ENCODE data around the gene CMTM2. TPM values are rescaled to one million over a fixed set of nuclear protein-coding genes. Genes with fewer than 3 reads are reported as not detected.

Gene CMTM2
- total RNA-seq, 2 donors from 2014 or later = not detected

DNA sequence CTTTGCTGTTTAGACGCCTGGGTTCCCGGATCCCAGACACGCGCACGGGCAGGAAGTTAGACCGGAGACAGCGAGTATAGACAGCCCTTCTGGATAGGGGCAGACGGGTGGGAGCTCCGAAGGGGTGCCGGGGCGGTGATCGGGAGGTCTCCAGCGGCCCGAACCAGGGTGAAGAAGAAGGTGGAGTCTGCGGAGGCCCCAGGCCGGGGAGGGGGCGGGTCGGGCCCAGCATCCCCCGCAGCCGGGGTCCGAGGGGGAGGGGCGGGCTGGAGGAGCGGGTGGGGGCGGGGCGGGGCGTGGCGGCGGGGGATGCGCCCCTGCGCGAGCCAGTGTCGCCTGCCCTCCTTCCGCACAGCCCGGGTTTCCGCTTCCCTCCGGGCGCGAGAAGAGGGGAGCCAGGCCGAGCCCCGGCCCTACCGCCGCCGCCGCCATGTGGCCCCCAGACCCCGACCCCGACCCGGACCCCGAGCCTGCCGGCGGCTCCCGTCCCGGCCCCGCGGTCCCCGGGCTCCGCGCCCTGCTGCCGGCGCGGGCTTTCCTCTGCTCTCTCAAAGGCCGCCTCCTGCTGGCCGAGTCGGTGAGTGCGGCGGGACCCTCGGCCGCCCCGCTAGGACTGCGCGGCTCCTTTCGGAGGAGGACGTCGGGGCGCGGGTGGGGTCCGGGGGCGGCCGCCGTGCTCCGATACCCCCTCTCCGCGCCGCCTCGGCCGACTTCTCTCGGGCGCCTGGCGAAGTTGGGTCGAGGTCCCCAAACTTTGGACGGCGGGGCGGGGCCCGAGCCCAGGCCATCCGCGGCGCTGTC lies 25.3 kb downstream of the CMTM2 start, which contains the start of gene CMTM3:
TSS of gene CMTM3 (plus strand) at position 329 of the 801 bp plus-strand sequence. CDS start at position 431, 102 bp downstream.
- H3K4me1 Mint-ChIP-seq = peaks cover 18% of the 10 kb centered on the region
- 0% methylated on average over 82 of the region's 96 CpGs; no CpG with 5 or more reads in 1 of the 2 experiments for WGBS, 2 experiments (ENCODE audit: insufficient coverage in 1 of 2, insufficient read length in 1 of 2)

DNA sequence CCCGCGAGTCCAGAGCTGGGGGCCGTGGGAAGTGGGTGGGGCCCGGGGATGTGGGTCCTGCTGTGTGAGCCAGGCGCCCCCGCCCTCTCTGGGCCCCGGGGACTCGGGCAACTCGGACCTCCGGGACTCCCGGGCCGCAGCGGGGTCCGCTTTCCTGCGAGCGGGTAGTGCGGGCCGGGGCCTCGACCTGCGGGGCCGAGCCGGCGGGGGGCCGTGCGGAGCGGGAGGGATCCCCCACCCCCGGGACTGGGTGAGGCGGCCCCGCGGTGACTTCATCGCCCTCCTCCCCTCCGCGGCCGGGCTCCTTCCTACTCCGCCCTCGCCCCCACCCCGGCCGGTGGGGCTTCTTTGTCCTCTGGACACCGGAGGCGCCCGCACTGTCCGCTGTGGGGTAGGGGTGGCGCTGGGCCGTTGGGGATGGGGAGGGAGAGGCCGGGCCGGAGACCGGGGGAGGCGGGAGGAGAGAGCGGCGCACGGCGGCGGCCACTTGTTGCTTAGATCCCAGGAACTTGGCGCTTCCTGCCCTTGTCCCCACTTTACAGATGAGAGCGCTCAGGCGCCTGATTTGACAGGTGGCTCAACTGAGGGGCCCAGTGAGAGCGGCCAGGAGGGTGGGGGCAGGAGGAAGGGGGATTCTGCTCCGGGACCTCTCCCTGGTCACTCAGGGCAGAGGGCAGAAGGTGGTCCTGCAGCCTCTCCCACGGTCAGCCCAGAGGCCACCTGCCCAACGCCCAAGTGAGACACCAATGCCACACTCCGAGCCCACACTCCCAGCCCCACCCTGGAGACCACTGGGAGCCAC lies 26.1 kb downstream of the CMTM2 start:
- Mint-ChIP-seq H3K4me1 (peaks cover 26% of the 10 kb centered on the region), H3K27me3 (ENCODE audit: insufficient read depth) (peaks cover 7% of the 10 kb centered on the region), H3K36me3 (ENCODE audit: low read depth) (peaks cover 9% of the 10 kb centered on the region), H3K27ac (no peak overlapping the region), H3K9me3 (no peaks in the 10 kb centered on the region), H3K4me3 (peak overlapping the region; percentile 72)
- Histone ChIP-seq H3K27me3 (ENCODE audit: control insufficient read depth, insufficient read depth, low read length, poor library complexity, severe bottlenecking) (no peaks in the 10 kb centered on the region), H3K9ac (ENCODE audit: extremely low read depth, low read length, poor library complexity, severe bottlenecking) (peak overlapping the region; percentile 63), H3K4me3 (ENCODE audit: low read length) (peak overlapping the region; percentile 87), H3K27ac (ENCODE audit: low read depth, low read length) (peak overlapping the region; percentile 38), H3K4me1 (ENCODE audit: control insufficient read depth, insufficient read depth, low read length) (peaks cover 12% of the 10 kb centered on the region), H3K36me3 (ENCODE audit: control insufficient read depth, insufficient read depth, low read length) (peaks cover 33% of the 10 kb centered on the region), H3K9me3 (ENCODE audit: control insufficient read depth, low read length) (no peaks in the 10 kb centered on the region)
- peak; percentile 83 for DNase-seq
- WGBS, 2 experiments (ENCODE audit: insufficient coverage in 1 of 2, insufficient read length in 1 of 2) = 4 to 20% methylated on average over 1 to 61 of the region's 61 CpGs
- TF ChIP-seq CTCF (conservative IDR thresholded peaks at IDR 0.05) = no peak

More for the DNA sequence above, 25.3 kb downstream of the CMTM2 start, which contains the start of gene CMTM3:
- no peaks in the 10 kb centered on the region for H3K27me3 ChIP-seq (ENCODE audit: control insufficient read depth, insufficient read depth, low read length, poor library complexity, severe bottlenecking)
- peak; percentile 93 for TF ChIP-seq CTCF (conservative IDR thresholded peaks at IDR 0.05)
- peaks cover 12% of the 10 kb centered on the region for H3K4me1 ChIP-seq (ENCODE audit: control insufficient read depth, insufficient read depth, low read length)
- H3K27ac Mint-ChIP-seq = peak within 1 kb of the TSS; percentile 89
- DNase-seq = peak; percentile 93
- peaks cover 25% of the 10 kb centered on the region for H3K36me3 ChIP-seq (ENCODE audit: control insufficient read depth, insufficient read depth, low read length)
- peaks cover 8% of the 10 kb centered on the region for H3K27me3 Mint-ChIP-seq (ENCODE audit: insufficient read depth)
- H3K9me3 ChIP-seq (ENCODE audit: control insufficient read depth, low read length) = no peaks in the 10 kb centered on the region
- peak within 1 kb of the TSS; percentile 72 for H3K4me3 Mint-ChIP-seq
- H3K9me3 Mint-ChIP-seq = no peaks in the 10 kb centered on the region
- H3K27ac ChIP-seq (ENCODE audit: low read depth, low read length) = peak within 1 kb of the TSS; percentile 86
- peak within 1 kb of the TSS; percentile 87 for H3K4me3 ChIP-seq (ENCODE audit: low read length)
- peak within 1 kb of the TSS; percentile 63 for H3K9ac ChIP-seq (ENCODE audit: extremely low read depth, low read length, poor library complexity, severe bottlenecking)
- peaks cover 1% of the 10 kb centered on the region for H3K36me3 Mint-ChIP-seq (ENCODE audit: low read depth)

- peaks cover 12% of the 10 kb centered on the region for H3K4me1 ChIP-seq (ENCODE audit: control insufficient read depth, insufficient read depth, low read length)
- peaks cover 27% of the 10 kb centered on the region for H3K4me1 Mint-ChIP-seq
- 70 to 80% methylated on average over 5 to 9 of the region's 10 CpGs for WGBS, 2 experiments (ENCODE audit: insufficient coverage in 1 of 2, insufficient read length in 1 of 2)
- H3K4me3 ChIP-seq (ENCODE audit: low read length) = peak overlapping the region; percentile 87
- DNase-seq = no peak
- H3K27me3 Mint-ChIP-seq (ENCODE audit: insufficient read depth) = peaks cover 7% of the 10 kb centered on the region
- H3K9ac ChIP-seq (ENCODE audit: extremely low read depth, low read length, poor library complexity, severe bottlenecking) = peak overlapping the region; percentile 63
- peaks cover 41% of the 10 kb centered on the region for H3K36me3 ChIP-seq (ENCODE audit: control insufficient read depth, insufficient read depth, low read length)
- no peak for TF ChIP-seq CTCF (conservative IDR thresholded peaks at IDR 0.05)
- H3K9me3 ChIP-seq (ENCODE audit: control insufficient read depth, low read length) = no peaks in the 10 kb centered on the region
- H3K9me3 Mint-ChIP-seq = no peaks in the 10 kb centered on the region
- H3K27ac Mint-ChIP-seq = no peak overlapping the region
- H3K4me3 Mint-ChIP-seq = peak overlapping the region; percentile 72
- no peaks in the 10 kb centered on the region for H3K27me3 ChIP-seq (ENCODE audit: control insufficient read depth, insufficient read depth, low read length, poor library complexity, severe bottlenecking)
- no peak overlapping the region for H3K27ac ChIP-seq (ENCODE audit: low read depth, low read length)
- peaks cover 17% of the 10 kb centered on the region for H3K36me3 Mint-ChIP-seq (ENCODE audit: low read depth)
Measured at GRCh38 chr16:66605979-66606751, 26.9 kb downstream of the CMTM2 start.

All from endodermal cell (in vitro differentiated cells).